Mesendoderm (in vitro differentiated cells): ENCODE results near the gene TBX15.

Experiments
- DNase-seq: peaks from one replicate; pipeline ENCODE4 v3.0.0; 2013
- H2AK5ac ChIP-seq: 2 replicates; pipeline ENCODE4 v1.6.1; 2013; ENCODE audit warnings: low read length, inconsistent platforms
- H2BK120ac ChIP-seq: 2 replicates; pipeline ENCODE4 v1.6.1; 2013; ENCODE audit warnings: low read depth, mild to moderate bottlenecking, low read length, moderate library complexity, mixed read lengths
- H2BK15ac ChIP-seq: replicated peaks from 2 replicates; pipeline ENCODE4 v1.6.1; 2013; ENCODE audit warnings: low read depth, mild to moderate bottlenecking, moderate library complexity
- H2BK5ac ChIP-seq: 2 replicates; pipeline ENCODE4 v1.6.1; 2013; ENCODE audit warnings: low read length, inconsistent platforms
- H3K18ac ChIP-seq: 2 replicates; pipeline ENCODE4 v1.6.1; 2013; ENCODE audit warnings: mild to moderate bottlenecking, low read length, mixed read lengths
- H3K23ac ChIP-seq: one replicate; pipeline ENCODE4 v1.6.1; 2013; ENCODE audit warnings: low read length
- H3K27ac ChIP-seq: 2 replicates; pipeline ENCODE4 v1.5.1; 2013; ENCODE audit warnings: low read depth, mild to moderate bottlenecking, inconsistent platforms, low read length, moderate library complexity
- H3K27me3 ChIP-seq: 2 replicates; pipeline ENCODE4 v1.6.1; 2013; ENCODE audit warnings: low read length, control low read depth, mild to moderate bottlenecking, inconsistent platforms; ENCODE audit not compliant: insufficient read depth, poor library complexity
- H3K36me3 ChIP-seq: 2 replicates; pipeline ENCODE4 v1.6.1; 2013; ENCODE audit warnings: low read length, inconsistent platforms; ENCODE audit not compliant: control insufficient read depth, insufficient read depth
- H3K4ac ChIP-seq: one replicate; pipeline ENCODE4 v1.6.1; 2013; ENCODE audit warnings: low read depth, mild to moderate bottlenecking, low read length, moderate library complexity
- H3K4me1 ChIP-seq: 2 replicates; pipeline ENCODE4 v1.6.1; 2013; ENCODE audit warnings: low read depth, low read length, inconsistent platforms; ENCODE audit not compliant: control insufficient read depth
- H3K4me2 ChIP-seq: 2 replicates; pipeline ENCODE4 v1.6.1; 2013; ENCODE audit warnings: low read length
- H3K4me3 ChIP-seq: 2 replicates; pipeline ENCODE4 v1.5.1; 2013; ENCODE audit warnings: mild to moderate bottlenecking, low read length
- H3K56ac ChIP-seq: one replicate; pipeline ENCODE4 v1.6.1; 2013; ENCODE audit warnings: low read length
- H3K79me1 ChIP-seq: 2 replicates; pipeline ENCODE4 v1.6.1; 2013; ENCODE audit warnings: low read length, inconsistent platforms
- H3K79me2 ChIP-seq: 2 replicates; pipeline ENCODE4 v1.6.1; 2013; ENCODE audit warnings: mild to moderate bottlenecking, low read length; ENCODE audit not compliant: control insufficient read depth, insufficient read depth
- H3K9ac ChIP-seq: 2 replicates; pipeline ENCODE4 v1.6.1; 2013; ENCODE audit warnings: low read length, inconsistent platforms
- H4K5ac ChIP-seq: one replicate; pipeline ENCODE4 v1.6.1; 2013; ENCODE audit warnings: low read length
- H4K8ac ChIP-seq: one replicate; pipeline ENCODE4 v1.6.1; 2013; ENCODE audit warnings: low read depth, mild to moderate bottlenecking, control low read depth, low read length, moderate library complexity
- WGBS: extraction: QIAGEN DNeasy Blood & Tissue Kit; methylation state at CpG from one replicate; pipeline ENCODE4 v1.1.7; 2013; ENCODE audit warnings: low lambda C conversion rate, missing lambda C conversion rate; ENCODE audit not compliant: insufficient coverage; ENCODE audit errors: extremely low coverage; 5-methylcytosine and 5-hydroxymethylcytosine counted together

Gene TBX15

GRCh38 chr1:119012383-119012782, 24.2 kb upstream of the TBX15 start:
- Histone ChIP-seq H3K27me3 (peaks cover 10% of the 10 kb centered on the region), H3K4me1 (no peaks in the 10 kb centered on the region), H3K9ac (no peak overlapping the region), H3K4me3 (no peak overlapping the region), H4K8ac (no peak overlapping the region), H2BK5ac (no peak overlapping the region), H3K36me3 (no peaks in the 10 kb centered on the region), H3K56ac (no peak overlapping the region), H3K23ac (no peak overlapping the region), H2BK120ac (no peak overlapping the region), H3K79me2 (no peaks in the 10 kb centered on the region), H3K18ac (no peak overlapping the region), H3K4me2 (no peak overlapping the region), H2BK15ac (no peak overlapping the region), H4K5ac (no peak overlapping the region), H3K79me1 (no peaks in the 10 kb centered on the region), H3K4ac (no peak overlapping the region), H2AK5ac (no peak overlapping the region), H3K27ac (no peak overlapping the region)
- 100% methylated on average over 1 of the region's 5 CpGs for WGBS
- DNase-seq, result peak; percentile 69

GRCh38 chr1:119011706-119012105, 23.6 kb upstream of the TBX15 start:
- Histone ChIP-seq H2BK120ac (no peak overlapping the region), H3K23ac (no peak overlapping the region), H3K4me3 (no peak overlapping the region), H3K4ac (no peak overlapping the region), H3K18ac (no peak overlapping the region), H3K56ac (no peak overlapping the region), H2AK5ac (no peak overlapping the region), H2BK5ac (no peak overlapping the region), H3K79me2 (no peaks in the 10 kb centered on the region), H3K27ac (no peak overlapping the region), H4K8ac (no peak overlapping the region), H3K4me1 (no peaks in the 10 kb centered on the region), H3K36me3 (no peaks in the 10 kb centered on the region), H2BK15ac (no peak overlapping the region), H3K9ac (no peak overlapping the region), H3K27me3 (peaks cover 16% of the 10 kb centered on the region), H3K79me1 (no peaks in the 10 kb centered on the region), H4K5ac (no peak overlapping the region), H3K4me2 (no peak overlapping the region)
- WGBS, result no CpG with 5 or more reads among the region's 3 CpGs
- DNase-seq, result no peak

- Histone ChIP-seq H3K9ac (no peak overlapping the region), H2BK5ac (no peak overlapping the region), H4K5ac (no peak overlapping the region), H3K4me2 (no peak overlapping the region), H3K27me3 (peaks cover 22% of the 10 kb centered on the region), H2AK5ac (no peak overlapping the region), H3K4me1 (no peaks in the 10 kb centered on the region), H3K4ac (no peak overlapping the region), H3K4me3 (no peak overlapping the region), H3K27ac (no peak overlapping the region), H3K56ac (no peak overlapping the region), H4K8ac (no peak overlapping the region), H3K36me3 (no peaks in the 10 kb centered on the region), H3K79me1 (no peaks in the 10 kb centered on the region), H3K23ac (no peak overlapping the region), H2BK15ac (no peak overlapping the region), H2BK120ac (no peak overlapping the region), H3K79me2 (no peaks in the 10 kb centered on the region), H3K18ac (no peak overlapping the region)
- DNase-seq, result no peak
- WGBS, result no CpG with 5 or more reads among the region's 2 CpGs
Observed at GRCh38 chr1:119011116-119011515, 23.0 kb upstream of the TBX15 start.

- Histone ChIP-seq H3K4me2 (no peak overlapping the region), H3K79me1 (no peaks in the 10 kb centered on the region), H3K9ac (no peak overlapping the region), H3K36me3 (no peaks in the 10 kb centered on the region), H2BK5ac (no peak overlapping the region), H3K79me2 (no peaks in the 10 kb centered on the region), H3K56ac (no peak overlapping the region), H3K27me3 (peaks cover 29% of the 10 kb centered on the region), H2BK15ac (no peak overlapping the region), H3K23ac (no peak overlapping the region), H2BK120ac (no peak overlapping the region), H2AK5ac (no peak overlapping the region), H4K5ac (no peak overlapping the region), H3K27ac (no peak overlapping the region), H3K4me3 (no peak overlapping the region), H3K4me1 (no peaks in the 10 kb centered on the region), H3K4ac (no peak overlapping the region), H4K8ac (no peak overlapping the region), H3K18ac (no peak overlapping the region)
- no peak for DNase-seq
- WGBS, result no CpG with 5 or more reads among the region's 1 CpG
Observed at GRCh38 chr1:119010201-119010600, 22.1 kb upstream of the TBX15 start.

GRCh38 chr1:119009312-119009655, 21.1 kb upstream of the TBX15 start:
- Histone ChIP-seq H4K5ac (no peak overlapping the region), H3K4ac (no peak overlapping the region), H3K4me1 (no peaks in the 10 kb centered on the region), H2BK5ac (no peak overlapping the region), H3K36me3 (no peaks in the 10 kb centered on the region), H2BK120ac (no peak overlapping the region), H3K79me2 (no peaks in the 10 kb centered on the region), H2AK5ac (no peak overlapping the region), H3K27me3 (peaks cover 35% of the 10 kb centered on the region), H3K27ac (no peak overlapping the region), H3K79me1 (no peaks in the 10 kb centered on the region), H4K8ac (no peak overlapping the region), H3K4me3 (no peak overlapping the region), H3K18ac (no peak overlapping the region), H3K4me2 (no peak overlapping the region), H3K23ac (no peak overlapping the region), H3K56ac (no peak overlapping the region), H2BK15ac (no peak overlapping the region), H3K9ac (no peak overlapping the region)
- no peak for DNase-seq
- WGBS, result no CpG with 5 or more reads among the region's 2 CpGs

- H3K4ac ChIP-seq, result no peak overlapping the region
- H3K79me1 ChIP-seq, result no peaks in the 10 kb centered on the region
- no CpG with 5 or more reads among the region's 22 CpGs for WGBS
- H3K4me1 ChIP-seq, result no peaks in the 10 kb centered on the region
- H3K9ac ChIP-seq, result peak overlapping the region; percentile 34
- no peak overlapping the region for H4K5ac ChIP-seq
- no peak overlapping the region for H2BK15ac ChIP-seq
- H3K36me3 ChIP-seq, result no peaks in the 10 kb centered on the region
- H3K27me3 ChIP-seq, result peaks cover 41% of the 10 kb centered on the region
- H3K23ac ChIP-seq, result no peak overlapping the region
- peak overlapping the region; percentile 23 for H3K18ac ChIP-seq
- H4K8ac ChIP-seq, result no peak overlapping the region
- H2BK5ac ChIP-seq, result no peak overlapping the region
- DNase-seq, result peak; percentile 84
- H3K56ac ChIP-seq, result peak overlapping the region; percentile 10
- H2AK5ac ChIP-seq, result no peak overlapping the region
- no peak overlapping the region for H2BK120ac ChIP-seq
- H3K79me2 ChIP-seq, result no peaks in the 10 kb centered on the region
- peak overlapping the region; percentile 84 for H3K4me2 ChIP-seq
- no peak overlapping the region for H3K4me3 ChIP-seq
- H3K27ac ChIP-seq, result no peak overlapping the region
Observed at GRCh38 chr1:119008483-119009311, 20.6 kb upstream of the TBX15 start.
